GM18502 (cell line): ENCODE measurements around the gene CLIC6.

ENCODE experiments used
- ATAC-seq: cut with Tn5 transposase; IDR thresholded peaks from one replicate; pipeline ENCODE4 v1.9.1; 2021; ENCODE audit warnings: mild to moderate bottlenecking; ENCODE audit not compliant: unreplicated experiment, poor library complexity

Gene CLIC6

DNA sequence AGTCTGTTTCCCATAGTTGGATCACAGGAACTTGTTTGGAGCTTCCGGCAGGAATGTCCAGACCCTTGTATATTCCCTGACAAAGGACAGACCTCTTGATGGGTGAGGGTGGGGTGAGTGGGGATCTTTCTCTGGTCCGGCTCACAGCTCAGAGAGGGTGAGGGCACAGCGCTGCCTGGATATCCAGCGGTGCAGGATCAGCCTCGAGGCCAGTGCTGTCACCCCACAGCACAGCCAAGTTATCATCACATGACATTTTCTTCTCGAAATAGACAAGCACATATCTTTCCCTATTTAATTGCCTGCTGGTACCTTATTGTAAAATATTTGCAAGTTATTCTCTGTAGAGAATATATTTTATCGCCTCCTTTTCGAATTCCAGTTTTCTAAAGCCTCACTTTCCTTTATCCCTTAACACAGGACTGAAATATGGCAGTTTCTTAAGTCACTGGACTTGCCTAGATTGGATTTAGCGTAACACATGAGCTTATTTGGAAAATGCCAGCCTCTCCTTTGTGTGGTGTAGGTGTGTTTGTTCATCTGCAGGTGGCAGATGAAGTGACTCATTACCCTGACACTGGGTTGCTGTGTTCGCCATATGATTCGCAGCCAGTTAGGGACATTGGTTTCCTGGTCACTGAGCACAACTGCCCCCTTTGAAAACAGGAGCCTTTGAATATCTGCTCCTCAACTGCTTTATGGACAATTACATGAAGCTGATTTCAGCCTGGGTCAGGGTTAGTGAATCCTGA, 21.4 kb downstream of the CLIC6 start:
- no peak for ATAC-seq

DNA sequence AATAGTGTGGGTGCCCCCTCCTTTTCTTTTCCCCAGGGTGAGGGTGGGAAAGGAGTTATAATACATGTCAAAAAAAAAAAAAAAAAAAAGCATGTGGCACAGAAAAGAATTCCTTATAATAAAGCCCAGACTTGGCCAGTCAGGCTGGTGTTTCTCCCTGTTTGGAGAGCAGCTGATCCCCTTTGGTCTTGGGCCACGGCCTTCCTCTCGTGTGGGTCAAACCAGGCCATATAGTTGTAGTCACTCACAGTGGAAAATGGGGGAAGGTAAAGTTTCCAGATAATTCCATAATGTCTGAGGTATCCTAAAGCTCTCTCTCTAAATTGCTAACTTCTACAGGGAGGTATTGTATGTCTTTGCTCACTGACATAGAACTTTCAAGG, 22.0 kb downstream of the CLIC6 start:
- no peak for ATAC-seq

DNA sequence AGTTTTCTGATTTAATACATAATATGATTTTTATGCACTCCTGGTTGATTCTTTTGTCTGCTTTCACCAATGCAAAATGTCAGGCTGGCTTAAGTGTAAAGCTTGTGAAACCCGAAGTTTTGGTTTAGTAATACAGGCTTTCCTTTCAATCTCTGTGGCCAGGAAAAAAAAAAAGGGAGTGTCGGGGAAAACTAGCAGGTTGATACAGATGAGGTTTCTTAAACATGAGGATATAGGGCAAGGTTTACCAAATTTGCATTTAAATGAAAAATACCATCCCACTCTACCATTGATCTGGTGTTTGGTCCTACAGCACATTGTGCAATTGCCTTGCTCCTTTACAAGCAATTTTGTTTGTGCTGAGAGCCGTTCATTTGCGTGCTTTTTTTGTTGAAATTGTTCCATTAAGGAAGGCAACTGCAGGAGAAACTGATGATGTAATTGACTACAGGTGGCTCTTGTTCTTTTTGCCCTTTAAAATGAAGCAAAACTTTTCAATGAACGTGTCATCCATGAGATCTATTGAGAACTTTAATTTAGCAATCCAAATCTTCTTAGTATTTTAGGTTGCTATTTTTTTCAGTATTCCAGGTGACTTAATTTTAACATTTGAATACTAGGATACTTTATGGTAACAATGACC, 22.7 kb downstream of the CLIC6 start:
- no peak for ATAC-seq

DNA sequence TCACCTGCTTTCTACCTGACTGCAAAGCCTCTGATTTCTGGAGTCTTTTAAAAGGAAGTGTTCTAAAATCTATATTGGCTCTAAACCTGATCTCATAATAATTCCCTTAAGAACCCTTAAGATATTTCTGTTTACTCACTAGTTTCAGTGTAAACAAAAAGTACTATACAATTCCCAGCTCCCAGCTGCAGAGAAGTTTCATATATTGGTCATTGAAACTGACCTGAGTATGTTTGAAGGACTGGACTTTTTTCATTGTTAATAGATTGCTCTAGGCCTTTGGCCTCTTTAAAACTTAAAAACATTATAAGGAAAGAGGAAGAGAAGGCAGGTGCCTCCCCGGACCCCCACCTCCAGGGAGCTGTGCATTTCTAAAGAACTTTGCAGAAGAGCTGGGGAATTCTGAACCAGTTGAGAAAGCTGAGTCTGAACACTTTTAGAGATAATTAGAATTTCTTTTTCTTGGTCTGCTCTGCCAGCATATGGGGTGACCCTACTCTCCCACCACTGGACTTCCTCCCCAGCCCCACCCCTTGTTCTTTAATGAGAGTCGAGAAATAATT, 23.7 kb downstream of the CLIC6 start:
- no peak for ATAC-seq

DNA sequence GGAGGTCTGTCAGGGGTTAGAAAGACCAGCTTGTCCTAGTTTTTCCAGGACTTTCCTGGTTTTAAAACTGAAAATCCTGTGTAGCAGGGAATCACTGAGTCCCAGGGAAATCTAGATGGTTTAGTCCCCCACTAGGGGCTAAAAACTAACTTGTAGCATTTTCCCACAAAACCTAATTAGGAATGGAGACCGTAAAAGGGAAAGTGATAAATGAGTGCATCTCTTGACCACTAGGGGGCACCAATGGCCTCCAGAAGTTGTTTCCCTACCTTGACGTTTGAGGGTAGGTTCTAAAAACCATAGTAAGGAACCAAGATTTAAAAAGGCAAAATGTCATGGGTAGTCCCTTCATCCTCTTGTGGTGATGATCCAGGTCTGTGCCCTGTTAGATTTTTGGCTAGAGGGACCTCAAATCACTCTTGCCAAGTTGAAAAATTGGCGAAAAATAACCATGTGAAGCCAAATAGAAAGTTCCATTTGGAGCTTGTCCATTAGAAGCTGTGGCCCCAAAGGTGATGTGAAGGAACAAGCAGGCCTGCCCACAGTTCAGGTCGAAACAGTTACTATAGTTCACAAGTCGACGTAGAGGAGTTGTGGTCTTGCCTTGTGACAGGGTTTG, 24.5 kb downstream of the CLIC6 start:
- ATAC-seq, result no peak

DNA sequence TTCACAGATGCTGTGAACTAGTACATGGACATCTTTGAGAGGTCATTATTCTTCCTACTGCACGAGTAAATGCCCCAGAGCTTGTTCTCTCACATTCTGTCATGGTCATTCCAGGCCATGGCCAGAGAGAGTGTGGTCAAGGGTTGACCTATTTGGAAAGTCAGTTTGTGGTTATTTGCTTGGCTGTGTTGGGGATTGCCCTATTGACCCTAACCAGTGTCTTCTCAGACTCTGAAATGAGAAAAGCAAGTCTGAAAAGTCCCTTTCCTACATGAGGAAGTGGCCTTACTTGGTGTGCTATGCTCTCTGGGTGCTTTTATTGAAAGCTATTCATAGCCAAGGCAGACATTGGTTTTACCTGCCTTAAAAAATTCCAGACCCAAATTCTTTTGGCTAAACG, 26.6 kb downstream of the CLIC6 start:
- peak; percentile 84 for ATAC-seq

DNA sequence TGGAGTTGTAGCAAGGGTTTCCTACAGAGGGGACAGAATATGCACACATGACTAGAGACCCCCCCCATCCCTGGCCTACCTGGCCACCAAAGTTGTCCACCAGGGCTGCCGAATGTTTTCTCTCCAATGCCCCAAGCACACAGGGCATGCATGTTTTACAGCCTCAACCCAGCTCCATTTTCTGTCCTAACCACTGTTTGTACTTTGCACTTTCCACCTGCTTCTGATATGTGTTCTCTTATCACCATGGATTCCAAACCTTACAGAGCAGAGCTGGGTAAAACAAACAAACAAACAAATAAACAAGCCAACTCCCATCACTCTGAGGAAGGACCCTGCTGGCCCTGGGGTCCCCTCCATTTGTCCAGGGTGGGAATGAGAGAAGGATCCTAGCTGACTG, 27.3 kb downstream of the CLIC6 start:
- no peak for ATAC-seq

DNA sequence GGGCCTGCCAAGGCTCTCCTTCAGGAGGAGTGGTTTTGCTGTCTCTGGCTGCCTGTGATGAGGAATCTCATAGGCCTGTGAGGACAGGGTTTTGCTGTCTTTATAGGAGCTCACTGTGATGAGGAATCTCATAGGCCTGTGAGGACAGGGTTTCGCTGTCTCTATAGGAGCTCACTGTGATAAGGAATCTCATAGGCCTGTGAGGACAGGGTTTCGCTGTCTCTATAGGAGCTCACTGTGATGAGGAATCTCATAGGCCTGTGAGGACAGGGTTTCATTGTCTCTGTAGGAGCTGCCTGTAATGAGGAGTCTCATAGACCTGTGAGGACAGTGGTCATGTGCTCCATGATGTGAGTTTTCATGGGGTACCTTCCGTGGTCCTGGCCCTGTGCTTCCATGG, 29.0 kb downstream of the CLIC6 start:
- no peak for ATAC-seq

DNA sequence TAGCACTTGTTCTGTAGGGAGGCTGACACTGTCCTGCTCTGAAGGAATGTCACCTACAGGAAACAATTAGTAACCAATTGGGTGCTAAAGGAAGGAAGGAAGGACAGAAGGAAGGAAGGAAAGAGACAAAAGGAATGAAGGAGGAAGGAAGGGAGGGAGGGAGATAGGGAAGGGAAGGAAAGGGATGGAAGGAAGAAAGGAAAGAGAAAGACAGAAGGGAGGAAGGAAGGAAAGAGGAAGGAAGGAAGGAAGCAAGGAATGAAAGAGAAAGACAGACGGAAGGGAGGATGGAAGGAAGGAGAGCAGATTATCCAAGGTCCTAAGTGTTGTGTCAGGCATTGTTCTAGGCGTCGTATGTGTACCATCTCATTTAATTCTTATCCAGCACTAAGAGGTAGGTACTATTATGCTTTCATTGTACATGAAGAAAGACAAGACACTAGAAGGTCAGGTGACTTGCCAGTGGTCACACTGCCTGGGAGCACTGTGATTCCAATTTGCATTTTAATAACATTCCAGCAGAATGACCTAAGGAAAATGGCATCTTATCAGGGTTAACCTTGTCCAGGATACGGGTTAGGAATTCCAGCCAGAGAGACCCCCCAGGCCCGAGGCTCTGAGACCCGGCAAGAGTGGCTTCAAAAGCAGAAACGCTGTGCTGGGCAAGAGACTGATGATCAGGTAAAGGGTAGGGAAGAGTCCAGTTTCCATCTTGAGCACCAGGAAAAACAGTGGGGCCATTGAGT, 29.6 kb downstream of the CLIC6 start:
- ATAC-seq, result no peak

DNA sequence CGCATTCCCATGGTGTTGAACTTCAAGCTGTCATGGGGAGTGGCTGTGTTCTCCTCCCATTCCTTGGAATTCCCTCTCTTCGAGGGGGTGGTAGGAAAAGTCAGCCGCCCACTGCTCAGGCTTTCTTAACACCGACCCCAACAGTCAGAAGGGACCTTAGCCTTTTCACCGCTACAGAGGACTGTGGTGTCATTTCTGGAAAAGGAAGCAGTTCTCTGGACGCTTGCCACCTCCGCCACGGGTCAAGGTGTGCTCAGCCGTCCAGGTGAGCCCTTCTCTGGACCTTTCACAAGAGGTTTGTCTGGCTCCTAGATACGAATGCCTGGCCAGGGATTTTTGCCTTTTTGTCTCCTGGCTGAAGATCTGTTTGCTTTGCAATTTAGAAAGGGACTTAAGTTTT, 31.8 kb downstream of the CLIC6 start:
- ATAC-seq, result no peak

DNA sequence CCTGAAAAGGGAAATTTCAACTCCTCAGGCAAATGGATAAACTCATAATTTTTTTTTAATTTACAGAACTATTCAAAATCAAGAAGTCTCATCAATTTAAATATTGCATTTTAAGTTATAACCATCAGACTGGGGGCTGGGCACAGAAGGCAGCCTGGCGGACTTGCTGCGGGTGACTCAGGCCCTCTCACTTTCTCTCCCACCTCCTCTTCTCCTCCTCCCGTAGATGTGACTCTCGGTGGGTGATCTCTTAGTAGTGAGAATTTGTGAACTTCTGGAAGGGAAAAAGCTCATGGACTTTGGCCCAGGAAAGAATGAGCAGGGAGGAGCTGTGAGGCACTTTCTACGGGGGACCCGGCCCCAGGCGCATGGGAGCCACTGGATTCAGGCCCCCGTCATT, 32.9 kb downstream of the CLIC6 start:
- no peak for ATAC-seq

DNA sequence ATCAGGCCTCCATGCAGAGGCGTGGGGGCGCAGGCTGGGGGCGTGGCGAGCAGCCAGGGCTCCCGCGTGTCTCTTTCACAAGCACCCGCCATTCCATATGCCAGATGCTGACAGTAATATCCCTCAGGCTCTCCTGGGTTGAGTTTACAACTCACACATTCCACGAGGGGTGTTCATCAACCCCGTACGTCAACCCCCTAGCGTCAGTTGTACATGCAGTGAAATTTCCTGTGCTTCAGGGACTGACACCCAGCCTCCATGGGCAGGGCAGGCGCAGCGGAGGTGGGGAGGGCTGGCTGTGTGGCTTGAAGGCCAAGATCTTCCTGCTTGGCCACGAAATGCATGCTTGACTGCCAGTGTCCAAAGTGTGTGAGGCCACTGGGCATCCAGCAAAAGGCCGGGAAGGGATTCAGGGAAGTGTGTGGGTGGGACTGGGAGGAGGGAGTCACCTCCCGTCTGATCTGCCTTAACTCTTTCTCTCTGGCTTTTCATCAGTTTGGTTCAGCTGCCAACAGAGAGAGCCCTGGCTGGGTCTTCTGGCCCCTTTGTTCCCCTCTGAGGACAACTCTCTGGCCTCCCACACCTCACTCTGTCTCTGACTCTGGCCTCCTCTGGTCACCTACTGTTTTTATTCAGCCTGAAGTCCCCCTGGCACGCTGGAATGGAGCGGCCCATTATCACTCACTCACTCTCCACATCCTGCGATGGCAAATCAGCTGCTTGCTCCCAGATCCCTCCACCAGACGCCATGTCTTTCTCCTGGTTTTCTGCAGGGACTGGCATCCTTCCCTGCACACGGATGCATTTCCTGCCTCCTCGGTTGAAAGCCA, 33.8 kb downstream of the CLIC6 start:
- ATAC-seq, result no peak

DNA sequence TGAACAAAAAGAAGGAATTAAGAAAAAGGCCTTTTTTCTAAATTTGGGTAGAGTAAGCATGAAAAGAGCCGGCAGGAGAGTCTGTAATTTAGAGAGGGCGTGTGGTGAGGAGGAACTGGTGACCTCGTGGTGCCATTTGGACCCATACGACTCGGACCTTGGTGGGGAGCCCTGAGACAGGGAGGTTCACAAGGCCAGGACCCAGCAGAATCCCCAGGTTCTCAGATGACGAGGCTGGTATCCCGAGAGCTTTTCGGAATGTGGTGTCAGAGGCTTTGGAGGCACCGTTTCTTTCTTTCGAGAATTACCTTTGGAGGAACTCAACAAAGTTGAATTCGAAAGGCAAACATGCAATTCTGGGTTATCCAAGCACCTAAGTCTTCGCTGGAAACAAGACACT, 34.8 kb downstream of the CLIC6 start:
- no peak for ATAC-seq

DNA sequence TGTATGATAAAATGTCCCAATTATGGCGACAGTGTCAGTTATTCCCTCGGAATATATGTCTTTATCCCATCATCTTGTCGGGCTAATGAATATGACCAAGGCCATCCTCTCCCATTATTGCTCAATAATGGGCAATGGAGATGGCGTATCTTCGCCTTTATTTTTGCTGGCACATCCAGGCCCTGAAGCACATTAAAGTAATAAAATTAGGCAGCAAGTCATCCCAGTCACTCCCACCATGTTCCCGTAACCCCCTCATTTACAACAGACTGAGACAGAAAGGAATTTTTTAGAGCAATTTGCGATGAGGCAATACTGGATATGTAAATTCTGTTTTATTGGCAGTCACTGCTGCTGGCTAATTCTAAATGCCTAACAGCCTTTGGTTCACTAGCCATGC, 35.3 kb downstream of the CLIC6 start:
- ATAC-seq, result no peak

DNA sequence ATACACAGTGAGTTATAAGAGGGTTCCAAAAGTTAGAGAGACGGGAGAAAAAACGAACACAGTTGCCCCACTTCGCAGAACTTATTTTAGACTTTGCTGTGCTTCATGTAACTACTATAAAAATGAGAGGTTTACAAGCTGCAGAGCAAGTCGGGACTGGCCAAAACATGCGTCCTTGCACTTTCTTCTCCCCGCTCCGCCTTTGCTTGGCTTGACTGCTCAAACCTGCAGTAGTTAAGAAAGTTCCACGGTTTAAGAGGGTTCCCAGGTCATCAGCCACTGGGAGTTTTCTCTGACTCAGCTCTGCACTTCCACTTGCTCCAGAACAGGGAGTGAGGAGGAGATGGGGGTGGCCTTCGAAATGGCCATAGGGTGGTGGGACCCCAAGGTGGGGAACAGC, 36.2 kb downstream of the CLIC6 start:
- no peak for ATAC-seq

DNA sequence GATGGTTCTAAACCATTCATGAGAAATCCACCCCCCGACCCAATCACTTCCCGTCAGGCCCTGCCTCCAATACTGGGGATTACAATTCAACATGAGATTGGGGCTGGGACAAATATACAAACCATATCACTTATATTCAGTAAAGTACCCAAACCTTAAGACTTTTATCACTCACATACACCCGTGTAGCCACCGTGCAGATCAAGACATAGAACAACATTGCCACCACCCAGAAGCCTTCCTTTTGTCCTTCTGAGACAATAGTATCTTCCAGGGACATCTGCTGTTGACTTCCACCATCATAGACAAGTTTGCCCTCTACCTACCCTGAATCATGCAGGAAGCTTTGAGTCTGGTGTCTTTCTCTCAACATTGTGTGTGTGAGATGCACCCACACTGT, 37.5 kb downstream of the CLIC6 start:
- no peak for ATAC-seq

DNA sequence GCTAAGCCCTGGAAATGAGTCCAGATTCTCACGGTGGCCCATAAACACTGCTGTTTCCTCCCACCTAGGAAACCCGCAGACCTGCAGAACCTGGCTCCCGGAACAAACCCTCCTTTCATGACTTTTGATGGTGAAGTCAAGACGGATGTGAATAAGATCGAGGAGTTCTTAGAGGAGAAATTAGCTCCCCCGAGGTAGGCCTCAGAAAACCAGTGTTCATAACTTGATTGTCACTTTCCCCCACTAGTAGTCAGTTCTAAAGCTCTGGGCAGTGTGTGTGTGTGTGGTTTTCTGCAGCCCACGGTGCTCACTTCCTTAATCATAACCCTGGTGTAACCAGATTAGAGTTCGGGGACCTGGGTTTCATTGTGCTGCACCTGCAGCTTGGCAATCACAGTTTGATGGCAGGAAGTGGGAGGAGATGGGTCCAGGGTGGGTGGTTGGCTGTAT, 39.1 kb downstream of the CLIC6 start:
- ATAC-seq, result peak; percentile 88

DNA sequence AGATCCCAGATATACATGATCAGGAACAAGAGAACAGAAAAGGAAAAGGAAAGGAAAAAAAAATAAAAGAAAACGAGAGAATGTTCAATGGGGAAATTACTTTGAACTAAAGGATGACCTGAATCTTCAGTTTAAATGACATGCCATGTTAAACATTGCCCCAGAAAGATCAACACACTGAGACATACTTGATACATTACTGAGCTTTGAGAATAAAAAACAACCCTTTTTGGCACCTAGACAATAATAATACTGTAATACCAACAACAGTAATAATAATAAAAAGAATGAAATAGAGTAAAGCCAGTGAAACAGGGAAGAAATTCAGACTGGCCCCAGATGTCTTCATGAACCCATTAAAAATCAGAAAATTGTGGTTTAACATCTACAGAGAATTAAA, 44.8 kb downstream of the CLIC6 start:
- ATAC-seq, result no peak

DNA sequence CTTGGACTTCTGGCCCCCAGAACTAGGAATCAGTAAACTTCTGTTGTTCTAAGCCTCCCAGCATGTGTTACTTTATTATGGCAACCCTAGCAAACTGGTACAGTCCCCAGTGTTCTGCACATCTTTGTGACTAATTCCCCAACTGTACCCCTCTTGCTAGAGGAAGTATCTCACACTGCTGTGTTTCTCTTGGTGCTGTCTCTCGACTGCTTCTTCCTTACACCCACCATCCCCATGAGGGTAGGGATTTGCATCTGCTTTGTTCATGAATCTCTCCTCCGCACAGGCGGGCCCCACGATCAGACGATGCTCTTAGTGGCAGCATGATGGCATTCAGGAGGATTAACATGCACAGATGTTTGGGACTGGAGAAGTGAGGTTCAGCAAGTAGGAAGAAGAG, 46.7 kb downstream of the CLIC6 start:
- ATAC-seq, result peak; percentile 40
